ENCODE data around the gene CNTN5.

Gene CNTN5

GRCh38 chr11:99531468-99531867 is 510.7 kb downstream of the CNTN5 start:
- no peak for DNase-seq

- DNase-seq, result no peak
Observed at GRCh38 chr11:99534812-99535211, 514.1 kb downstream of the CNTN5 start.

- no peak for DNase-seq
Observed at GRCh38 chr11:99535406-99535805, 514.7 kb downstream of the CNTN5 start.

- DNase-seq, result no peak
Observed at GRCh38 chr11:99535819-99536218, 515.1 kb downstream of the CNTN5 start.

GRCh38 chr11:99537681-99538080 is 516.9 kb downstream of the CNTN5 start:
- no peak for DNase-seq

GRCh38 chr11:99545616-99546015 is 524.9 kb downstream of the CNTN5 start:
- DNase-seq, result no peak

- DNase-seq, result no peak
Observed at GRCh38 chr11:99548264-99548663, 527.5 kb downstream of the CNTN5 start.

- no peak for DNase-seq
Observed at GRCh38 chr11:99554232-99554903, 533.6 kb downstream of the CNTN5 start.

GRCh38 chr11:99555486-99555885 is 534.7 kb downstream of the CNTN5 start:
- DNase-seq, result no peak

- DNase-seq, result no peak
Observed at GRCh38 chr11:99565333-99565732, 544.6 kb downstream of the CNTN5 start.

GRCh38 chr11:99567334-99567956 is 546.7 kb downstream of the CNTN5 start:
- no peak for DNase-seq

- DNase-seq, result no peak
Observed at GRCh38 chr11:99568808-99569207, 548.1 kb downstream of the CNTN5 start.

GRCh38 chr11:99571094-99571493 is 550.3 kb downstream of the CNTN5 start:
- no peak for DNase-seq

- no peak for DNase-seq
Observed at GRCh38 chr11:99584830-99585229, 564.1 kb downstream of the CNTN5 start.

- DNase-seq, result no peak
Observed at GRCh38 chr11:99585606-99586005, 564.9 kb downstream of the CNTN5 start.

- no peak for DNase-seq
Observed at GRCh38 chr11:99589771-99590170, 569.0 kb downstream of the CNTN5 start.

- no peak for DNase-seq
Observed at GRCh38 chr11:99592266-99592665, 571.5 kb downstream of the CNTN5 start.

GRCh38 chr11:99593197-99593596 is 572.4 kb downstream of the CNTN5 start:
- DNase-seq, result no peak

GRCh38 chr11:99601179-99601578 is 580.4 kb downstream of the CNTN5 start:
- DNase-seq, result no peak

GRCh38 chr11:99614352-99614751 is 593.6 kb downstream of the CNTN5 start:
- DNase-seq, result no peak

- no peak for DNase-seq
Observed at GRCh38 chr11:99630629-99631028, 609.9 kb downstream of the CNTN5 start.

- DNase-seq, result no peak
Observed at GRCh38 chr11:99631618-99632017, 610.9 kb downstream of the CNTN5 start.

- DNase-seq, result no peak
Observed at GRCh38 chr11:99632969-99633368, 612.2 kb downstream of the CNTN5 start.

GRCh38 chr11:99634581-99634980 is 613.8 kb downstream of the CNTN5 start:
- DNase-seq, result no peak

- DNase-seq, result no peak
Observed at GRCh38 chr11:99638073-99638553, 617.4 kb downstream of the CNTN5 start.
